ENCODE measurements around the gene CCL16. TPM values are rescaled to one million over a fixed set of nuclear protein-coding genes. Genes with fewer than 3 reads are reported as not detected.

Gene CCL16
- total and polyA plus RNA-seq, 2 of the 8 experiments (the other 6 are each of a cell fraction or from before 2014, with no cell fraction given) = not detected

- TF ChIP-seq ZNF274 (IDR thresholded peaks at IDR 0.05; ENCODE audit: borderline replicate concordance, extremely low read depth, low read length) (no peak), SP4 (IDR thresholded peaks at IDR 0.05; ENCODE audit: low read length) (no peak), TBP (IDR thresholded peaks at IDR 0.05; ENCODE audit: low read depth, low read length) (no peak), YY1 (IDR thresholded peaks at IDR 0.05; ENCODE audit: low read depth, low read length) (no peak), RFX5 (IDR thresholded peaks at IDR 0.05; ENCODE audit: borderline replicate concordance, low read depth, low read length) (no peak), RBBP5 (IDR thresholded peaks at IDR 0.05; ENCODE audit: borderline replicate concordance, low read depth, low read length) (no peak), PHF8 (conservative IDR thresholded peaks at IDR 0.05; ENCODE audit: low read depth, low read length) (no peak), FOSL1 (IDR thresholded peaks at IDR 0.05; ENCODE audit: insufficient read depth, low read depth, low read length) (no peak), SP1 (IDR thresholded peaks at IDR 0.05; ENCODE audit: low read depth, low read length) (no peak), EGR1 (IDR thresholded peaks at IDR 0.05; ENCODE audit: borderline replicate concordance, low read depth, low read length) (no peak), CREB1 (IDR thresholded peaks at IDR 0.05) (no peak), SIX5 (IDR thresholded peaks at IDR 0.05; ENCODE audit: low read depth, low read length) (no peak), TAF7 (optimal IDR thresholded peaks at IDR 0.05; ENCODE audit: borderline replicate concordance, low read depth, low read length) (no peak), ASH2L (IDR thresholded peaks at IDR 0.05; ENCODE audit: low read length) (no peak), EZH2 (IDR thresholded peaks at IDR 0.05; ENCODE audit: low read depth, low read length, severe bottlenecking) (no peak)
- TF ChIP-seq, protein P1, sequence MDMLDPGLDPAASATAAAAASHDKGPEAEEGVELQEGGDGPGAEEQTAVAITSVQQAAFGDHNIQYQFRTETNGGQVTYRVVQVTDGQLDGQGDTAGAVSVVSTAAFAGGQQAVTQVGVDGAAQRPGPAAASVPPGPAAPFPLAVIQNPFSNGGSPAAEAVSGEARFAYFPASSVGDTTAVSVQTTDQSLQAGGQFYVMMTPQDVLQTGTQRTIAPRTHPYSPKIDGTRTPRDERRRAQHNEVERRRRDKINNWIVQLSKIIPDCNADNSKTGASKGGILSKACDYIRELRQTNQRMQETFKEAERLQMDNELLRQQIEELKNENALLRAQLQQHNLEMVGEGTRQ (IDR thresholded peaks at IDR 0.05; ENCODE audit: low read length) = no peak
- Histone ChIP-seq H3K4me3 (ENCODE audit: extremely low read depth in 1 of 4, insufficient read depth in 2 of 4, low read depth in 3 of 4, low read length in 4 of 4) (no peak overlapping the region), H3K23me2 (ENCODE audit: low read depth, low read length) (no peaks in the 10 kb centered on the region), H3K56ac (replicated peaks; ENCODE audit: insufficient read length, low read depth, low read length) (no peak overlapping the region), H2BK5ac (ENCODE audit: low read depth, low read length) (no peak overlapping the region), H3K27ac (ENCODE audit: low read depth, low read length) (no peak overlapping the region), H4K5ac (ENCODE audit: insufficient read length, low read depth, low read length) (no peak overlapping the region), H4K20me1 (replicated peaks in 1 of 2; ENCODE audit: control insufficient read depth in 1 of 2, insufficient read depth in 2 of 2, low read length in 2 of 2) (no peaks in the 10 kb centered on the region), H2BK20ac (ENCODE audit: low read length) (no peak overlapping the region), H2AK5ac (ENCODE audit: low read depth, low read length) (no peak overlapping the region), H3K9ac (replicated peaks in 1 of 4; ENCODE audit: extremely low read depth in 1 of 4, low read depth in 3 of 4, low read length in 3 of 4) (no peak overlapping the region), H3K79me2 (ENCODE audit: control insufficient read depth in 1 of 2, insufficient read depth in 2 of 2, low read length in 2 of 2) (no peaks in the 10 kb centered on the region), H3K18ac (ENCODE audit: extremely low read depth, low read length) (no peak overlapping the region), H3K23ac (ENCODE audit: insufficient read length) (no peak overlapping the region), H3K36me3 (ENCODE audit: control insufficient read depth in 2 of 4, insufficient read depth in 4 of 4, low read length in 3 of 4) (no peaks in the 10 kb centered on the region), H3K4ac (replicated peaks; ENCODE audit: insufficient read length, low read depth, low read length) (no peak overlapping the region), H2AFZ (ENCODE audit: low read length) (no peak overlapping the region), H2BK12ac (ENCODE audit: low read depth, low read length) (no peak overlapping the region), H2BK120ac (replicated peaks; ENCODE audit: low read depth, low read length) (no peak overlapping the region), H4K91ac (replicated peaks; ENCODE audit: insufficient read length, low read length) (no peak overlapping the region), H4K8ac (ENCODE audit: extremely low read depth, insufficient read depth, low read length) (no peak overlapping the region), H3K14ac (ENCODE audit: insufficient read length) (no peak overlapping the region), H3K4me1 (replicated peaks in 1 of 4; ENCODE audit: control insufficient read depth in 3 of 4, insufficient read depth in 4 of 4, low read length in 3 of 4) (no peaks in the 10 kb centered on the region), H3K9me3 (ENCODE audit: insufficient read depth in 2 of 2, low read depth in 1 of 2, low read length in 1 of 2) (no peaks in the 10 kb centered on the region), H3K4me2 (ENCODE audit: insufficient read depth in 1 of 2, low read depth in 2 of 2, low read length in 2 of 2) (no peak overlapping the region), H3K27me3 (replicated peaks in 1 of 4; ENCODE audit: control insufficient read depth in 3 of 4, extremely low read depth in 1 of 4, insufficient read depth in 3 of 4, low read length in 3 of 4) (no peaks in the 10 kb centered on the region), H3K79me1 (ENCODE audit: low read depth, low read length) (no peaks in the 10 kb centered on the region), H2BK15ac (ENCODE audit: low read length) (no peak overlapping the region)
- ChIA-PET POLR2A (ENCODE audit: partially characterized antibody) (no interaction called here), CTCF (ENCODE audit: partially characterized antibody) (no interaction called here)
- DNase-seq (ENCODE audit: low read depth in 1 of 2, low spot score in 2 of 2) = no peak
- FAIRE-seq = no peak
- WGBS, 2 experiments (ENCODE audit: extremely low coverage in 1 of 2, insufficient coverage in 1 of 2, insufficient read length in 1 of 2, insufficient replicate concordance in 2 of 2, low coverage in 1 of 2, low lambda C conversion rate in 2 of 2, missing lambda C conversion rate in 1 of 2) = 92% methylated on average over 2 of the region's 2 CpGs; no CpG with 5 or more reads in 1 of the 2 experiments
Measured at GRCh38 chr17:35991075-35991474, 9.8 kb upstream of the CCL16 start.

Data from H1 (cell line).